Stimulated activated effector memory CD8-positive, alpha-beta T cell treated with anti-CD3 and anti-CD28 coated beads, Interleukin-12 subunit alpha, Interleukin-12 subunit beta, amount 100 ng/mL, for 72 hours (primary cell): ENCODE data around the gene GDPD5.

Experiments used
- ATAC-seq: fragments of 150-1000 bp; cut with Tn5 transposase; 2 replicates; pipeline ENCODE4 v1.10.0; 2021
- DNase-seq, 2 donors: peaks; one replicate each; pipeline ENCODE4 v3.0.0; 2021 to 2022; ENCODE audit warnings: low spot score in 2 of 2
- H3K27ac Mint-ChIP-seq: one replicate; pipeline ENCODE4 v1.8.0; 2022; ENCODE audit warnings: mild to moderate bottlenecking, mixed read lengths
- H3K36me3 Mint-ChIP-seq: one replicate; pipeline ENCODE4 v1.8.0; 2022; ENCODE audit warnings: mild to moderate bottlenecking, mixed read lengths
- H3K4me1 Mint-ChIP-seq: one replicate; pipeline ENCODE4 v1.8.0; 2022; ENCODE audit warnings: mixed read lengths
- H3K4me3 Mint-ChIP-seq: one replicate; pipeline ENCODE4 v1.8.0; 2022; ENCODE audit warnings: mild to moderate bottlenecking, mixed read lengths
- H3K9me3 Mint-ChIP-seq: one replicate; pipeline ENCODE4 v1.8.0; 2022; ENCODE audit warnings: mixed read lengths

Gene GDPD5

GRCh38 chr11:75525433-75526191, at the start of gene GDPD5:
Gene GDPD5, minus strand, starts transcription at chr11:75525941. Its CDS starts 48,206 bp downstream, at chr11:75477735.
- Mint-ChIP-seq H3K4me1 (peaks cover 36% of the 10 kb centered on the region), H3K9me3 (no peaks in the 10 kb centered on the region), H3K27ac (peak within 1 kb of the TSS; percentile 70), H3K36me3 (no peaks in the 10 kb centered on the region), H3K4me3 (peak within 1 kb of the TSS; percentile 72)
- DNase-seq, result peak; percentile 81 to 89
- ATAC-seq, result peak; percentile 83

GRCh38 chr11:75574698-75575602, 49.2 kb upstream of the GDPD5 start:
- ATAC-seq (peak; percentile 27), DNase-seq (no peak)
- no peak overlapping the region for H3K27ac Mint-ChIP-seq

DNA sequence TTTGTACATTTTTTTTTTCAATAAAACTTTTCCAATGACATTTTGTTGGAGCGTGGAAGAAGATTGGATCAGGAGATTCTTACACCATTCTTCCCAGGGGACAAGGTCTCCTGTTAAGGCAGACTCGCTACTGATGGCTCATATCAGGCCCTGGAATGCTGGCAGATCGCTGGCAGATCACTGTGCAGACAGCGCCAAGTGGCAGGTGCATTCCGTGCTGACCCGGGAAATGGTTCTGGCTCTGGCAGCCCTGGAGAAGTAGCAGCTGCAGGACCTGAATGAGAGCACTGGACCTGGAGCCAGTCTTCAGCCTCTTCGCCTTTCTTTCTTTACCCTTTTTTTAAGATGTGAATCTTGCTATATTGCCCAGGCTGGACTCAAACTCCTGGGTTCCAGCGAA, 47.0 kb upstream of the GDPD5 start:
- Mint-ChIP-seq H3K4me1 (peaks cover 14% of the 10 kb centered on the region), H3K36me3 (peaks cover 20% of the 10 kb centered on the region), H3K27ac (no peak overlapping the region), H3K9me3 (no peaks in the 10 kb centered on the region), H3K4me3 (no peak overlapping the region)
- DNase-seq (no peak), ATAC-seq (no peak)

More at GRCh38 chr11:75574698-75575602, 49.2 kb upstream of the GDPD5 start:
- Mint-ChIP-seq H3K36me3 (peaks cover 12% of the 10 kb centered on the region), H3K4me1 (peaks cover 14% of the 10 kb centered on the region), H3K4me3 (no peak overlapping the region), H3K9me3 (no peaks in the 10 kb centered on the region)

DNA sequence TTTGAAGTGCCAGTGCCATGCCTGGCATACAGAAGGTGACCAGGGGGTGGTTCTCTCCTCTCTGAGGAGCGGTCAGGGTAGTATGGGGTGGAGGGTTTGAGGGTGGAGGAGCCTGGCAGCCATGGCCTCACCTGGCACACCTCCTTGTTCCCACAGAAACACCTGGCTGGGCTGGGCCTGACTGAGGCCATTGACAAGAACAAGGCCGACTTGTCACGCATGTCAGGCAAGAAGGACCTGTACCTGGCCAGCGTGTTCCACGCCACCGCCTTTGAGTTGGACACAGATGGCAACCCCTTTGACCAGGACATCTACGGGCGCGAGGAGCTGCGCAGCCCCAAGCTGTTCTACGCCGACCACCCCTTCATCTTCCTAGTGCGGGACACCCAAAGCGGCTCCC, 45.9 kb upstream of the GDPD5 start:
- Mint-ChIP-seq H3K4me3 (no peak overlapping the region), H3K9me3 (no peaks in the 10 kb centered on the region), H3K36me3 (peaks cover 20% of the 10 kb centered on the region), H3K27ac (no peak overlapping the region), H3K4me1 (peaks cover 11% of the 10 kb centered on the region)
- ATAC-seq (no peak), DNase-seq (no peak)

DNA sequence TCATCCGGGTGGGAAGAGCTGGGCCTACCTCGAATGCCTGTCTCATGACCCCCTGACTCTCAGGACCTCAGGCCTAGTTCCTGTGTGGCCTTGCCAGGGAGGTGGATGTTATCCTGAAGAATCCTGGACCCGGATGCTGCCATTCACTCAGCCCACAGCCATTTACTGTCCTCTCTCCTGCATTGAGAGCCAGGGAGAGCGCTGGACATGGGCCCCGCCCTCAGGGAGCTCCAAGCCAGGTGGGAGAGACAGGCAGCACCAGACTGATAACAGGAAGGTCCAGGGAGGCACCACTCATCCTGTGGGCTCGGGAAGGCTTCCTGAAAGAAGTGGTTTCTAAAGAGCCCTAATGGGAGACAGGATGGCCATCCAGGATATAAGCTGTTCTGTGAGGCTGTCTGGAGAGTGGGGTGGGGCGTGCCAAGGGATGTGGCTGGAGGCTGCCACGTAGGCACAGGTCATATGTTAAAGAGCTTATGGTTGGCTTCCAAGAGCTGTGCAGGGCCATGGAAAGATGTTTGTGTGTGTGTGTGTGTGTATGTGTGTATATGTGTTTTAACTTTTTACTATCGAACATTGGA, 44.9 kb upstream of the GDPD5 start:
- Mint-ChIP-seq H3K9me3 (no peaks in the 10 kb centered on the region), H3K27ac (no peak overlapping the region), H3K4me1 (peaks cover 7% of the 10 kb centered on the region), H3K4me3 (no peak overlapping the region), H3K36me3 (peaks cover 26% of the 10 kb centered on the region)
- DNase-seq, result no peak
- no peak for ATAC-seq

DNA sequence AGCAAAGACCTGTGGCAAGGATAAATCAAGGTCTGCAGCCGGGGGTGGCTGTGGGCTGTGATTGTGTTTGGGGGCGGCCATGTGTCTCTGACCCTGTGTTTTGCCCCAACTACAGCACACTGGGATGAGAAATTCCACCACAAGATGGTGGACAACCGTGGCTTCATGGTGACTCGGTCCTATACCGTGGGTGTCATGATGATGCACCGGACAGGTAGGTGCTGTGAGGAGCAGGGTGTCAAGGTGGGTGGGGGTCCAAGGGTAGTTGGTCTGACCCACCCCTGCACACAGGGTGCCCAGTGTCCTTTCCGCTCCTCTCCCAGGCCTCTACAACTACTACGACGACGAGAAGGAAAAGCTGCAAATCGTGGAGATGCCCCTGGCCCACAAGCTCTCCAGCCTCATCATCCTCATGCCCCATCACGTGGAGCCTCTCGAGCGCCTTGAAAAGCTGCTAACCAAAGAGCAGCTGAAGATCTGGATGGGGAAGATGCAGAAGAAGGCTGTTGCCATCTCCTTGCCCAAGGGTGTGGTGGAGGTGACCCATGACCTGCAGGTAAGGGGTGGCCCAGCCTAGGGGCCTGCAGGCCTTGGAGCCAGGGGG, 43.0 kb upstream of the GDPD5 start:
- H3K27ac Mint-ChIP-seq, result no peak overlapping the region
- no peak overlapping the region for H3K4me3 Mint-ChIP-seq
- peaks cover 23% of the 10 kb centered on the region for H3K4me1 Mint-ChIP-seq
- peaks cover 27% of the 10 kb centered on the region for H3K36me3 Mint-ChIP-seq
- ATAC-seq (no peak), DNase-seq (no peak)
- no peaks in the 10 kb centered on the region for H3K9me3 Mint-ChIP-seq

DNA sequence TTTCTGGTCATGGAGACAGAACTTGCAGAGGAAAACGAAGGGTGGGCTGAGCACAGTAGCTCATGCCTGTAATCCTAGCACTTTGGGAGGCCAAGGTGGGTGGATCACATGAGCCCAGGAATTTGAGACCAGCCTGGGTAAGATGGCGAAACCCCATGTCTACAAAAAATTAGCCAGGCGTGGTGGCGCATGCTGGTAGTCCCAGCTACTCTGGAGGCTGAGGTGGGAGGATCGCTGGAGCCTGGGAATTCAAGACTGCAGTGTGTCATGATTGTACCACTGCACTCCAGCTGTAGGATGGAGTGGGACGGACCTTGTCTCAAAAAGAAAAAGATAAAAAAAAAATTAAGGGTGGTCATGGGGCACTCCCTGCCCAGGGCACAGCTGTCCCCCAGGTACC, 42.2 kb upstream of the GDPD5 start:
- ATAC-seq (no peak), DNase-seq (no peak)
- Mint-ChIP-seq H3K9me3 (no peaks in the 10 kb centered on the region), H3K4me1 (peaks cover 30% of the 10 kb centered on the region), H3K4me3 (no peak overlapping the region), H3K36me3 (peaks cover 27% of the 10 kb centered on the region), H3K27ac (no peak overlapping the region)

DNA sequence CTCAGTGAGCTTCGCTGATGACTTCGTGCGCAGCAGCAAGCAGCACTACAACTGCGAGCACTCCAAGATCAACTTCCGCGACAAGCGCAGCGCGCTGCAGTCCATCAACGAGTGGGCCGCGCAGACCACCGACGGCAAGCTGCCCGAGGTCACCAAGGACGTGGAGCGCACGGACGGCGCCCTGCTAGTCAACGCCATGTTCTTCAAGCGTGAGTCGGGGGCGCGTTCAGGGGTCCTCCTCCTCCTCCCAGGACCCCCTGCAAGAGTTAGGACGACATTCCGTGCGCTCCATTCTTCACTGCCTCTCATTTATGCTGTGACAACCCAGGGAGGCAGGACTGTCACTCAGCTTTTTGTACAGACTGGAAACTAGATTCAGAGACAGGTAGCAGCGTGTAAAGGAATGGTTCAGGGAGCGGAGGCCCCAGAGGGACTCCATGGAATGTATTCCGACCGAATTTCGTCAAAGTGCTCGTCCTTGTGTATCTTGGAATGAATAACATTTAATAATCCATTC, 41.1 kb upstream of the GDPD5 start:
- Mint-ChIP-seq H3K4me1 (peaks cover 41% of the 10 kb centered on the region), H3K27ac (no peak overlapping the region), H3K4me3 (no peak overlapping the region), H3K9me3 (no peaks in the 10 kb centered on the region), H3K36me3 (peaks cover 19% of the 10 kb centered on the region)
- DNase-seq, result no peak
- ATAC-seq, result no peak

- H3K36me3 Mint-ChIP-seq, result peaks cover 21% of the 10 kb centered on the region
- peaks cover 46% of the 10 kb centered on the region for H3K4me1 Mint-ChIP-seq
- H3K9me3 Mint-ChIP-seq, result no peaks in the 10 kb centered on the region
- DNase-seq (no peak), ATAC-seq (no peak)
- H3K4me3 Mint-ChIP-seq, result no peak overlapping the region
- peak overlapping the region; percentile 29 for H3K27ac Mint-ChIP-seq
Measured at GRCh38 chr11:75565916-75566762, 40.4 kb upstream of the GDPD5 start.

DNA sequence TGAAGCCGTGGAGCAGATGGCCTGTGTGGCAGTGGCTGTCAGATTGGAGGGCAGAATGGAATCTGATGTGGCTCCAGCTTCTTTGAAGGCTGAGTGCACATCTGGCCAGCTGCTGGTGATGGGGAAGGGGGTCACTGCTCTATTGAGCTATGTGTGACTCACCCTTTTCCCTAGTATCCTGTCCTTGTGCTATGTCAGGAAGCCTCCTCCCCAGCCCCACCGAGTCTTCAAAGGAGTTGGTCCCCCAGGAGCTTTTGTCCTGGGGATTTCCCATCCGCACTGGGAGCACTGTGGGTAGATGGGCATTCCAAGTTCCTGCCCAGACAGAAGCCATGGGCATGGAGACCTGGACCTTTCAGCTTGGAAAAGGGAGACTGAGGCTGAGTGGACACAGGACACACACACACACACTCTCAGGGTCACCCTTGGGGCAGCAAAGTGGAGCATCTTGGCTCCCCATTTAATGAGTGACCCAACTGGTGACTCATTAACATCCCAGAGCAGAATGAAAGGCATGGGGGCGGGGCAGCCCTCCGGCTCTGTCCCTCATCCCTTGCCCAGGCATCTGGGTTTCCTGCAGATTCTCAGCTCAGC, 39.6 kb upstream of the GDPD5 start:
- Mint-ChIP-seq H3K9me3 (no peaks in the 10 kb centered on the region), H3K4me3 (no peak overlapping the region), H3K36me3 (peaks cover 21% of the 10 kb centered on the region), H3K27ac (peak overlapping the region; percentile 46), H3K4me1 (peaks cover 46% of the 10 kb centered on the region)
- ATAC-seq, result no peak
- DNase-seq, result no peak

DNA sequence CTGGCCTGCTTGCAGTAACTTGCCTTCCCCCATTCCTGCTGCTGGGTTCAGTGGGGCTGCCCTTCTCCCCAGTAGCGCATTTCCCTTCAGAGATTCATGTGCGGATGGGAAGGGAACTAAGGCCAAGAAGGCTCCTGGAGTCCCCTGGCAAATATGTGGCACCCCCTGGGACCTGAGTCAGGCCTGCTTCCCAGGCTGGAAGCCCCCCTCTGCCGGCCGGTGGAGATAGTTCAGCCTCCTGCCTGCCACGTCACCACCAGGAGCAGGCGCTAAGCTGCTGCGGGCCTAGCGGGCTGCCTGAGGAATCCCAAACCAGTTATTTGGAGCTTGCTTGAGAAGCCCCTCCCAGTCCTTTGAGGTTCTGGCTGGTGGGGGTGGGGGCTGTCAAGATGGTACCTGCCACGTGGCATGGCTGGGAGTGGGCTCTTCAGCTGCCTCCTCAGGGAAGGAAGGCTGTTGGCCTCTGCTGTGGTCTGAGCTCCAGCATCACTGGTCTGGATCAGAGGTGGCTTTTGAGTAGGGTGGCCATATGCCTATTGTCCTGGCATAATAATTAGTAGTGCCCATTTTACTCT, 38.3 kb upstream of the GDPD5 start:
- no peak for ATAC-seq

DNA sequence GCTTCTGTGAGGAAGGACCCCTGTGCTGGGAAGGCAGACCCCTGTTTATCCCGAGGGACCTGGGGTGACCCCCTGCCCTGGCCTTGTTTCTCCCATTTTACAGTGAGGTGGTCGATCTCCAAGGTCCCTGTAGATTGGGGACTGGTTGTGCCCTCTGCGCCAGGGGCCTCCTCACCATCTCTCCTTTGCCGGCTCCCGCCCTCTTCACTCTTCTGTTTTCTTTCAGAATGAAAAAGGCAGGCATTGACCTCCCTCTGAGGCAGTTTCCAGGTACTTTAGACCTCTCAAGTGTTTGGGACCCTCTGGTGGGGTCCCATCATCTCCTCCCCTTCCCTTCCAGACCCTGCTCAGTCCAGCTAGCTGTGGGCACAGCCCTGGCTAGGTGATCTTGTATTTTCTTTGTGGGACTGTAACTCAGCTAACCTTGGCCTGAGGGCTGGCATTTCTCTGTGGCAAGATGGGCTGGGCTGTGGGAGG, 37.8 kb upstream of the GDPD5 start:
- H3K36me3 Mint-ChIP-seq, result peaks cover 15% of the 10 kb centered on the region
- DNase-seq (no peak), ATAC-seq (no peak)
- H3K4me3 Mint-ChIP-seq, result peak overlapping the region; percentile 99
- H3K9me3 Mint-ChIP-seq, result no peaks in the 10 kb centered on the region
- peaks cover 46% of the 10 kb centered on the region for H3K4me1 Mint-ChIP-seq
- H3K27ac Mint-ChIP-seq, result peak overlapping the region; percentile 98

More for the DNA sequence above, 38.3 kb upstream of the GDPD5 start:
- H3K4me3 Mint-ChIP-seq, result peak overlapping the region; percentile 99
- peak overlapping the region; percentile 98 for H3K27ac Mint-ChIP-seq
- H3K9me3 Mint-ChIP-seq, result no peaks in the 10 kb centered on the region
- H3K36me3 Mint-ChIP-seq, result peaks cover 20% of the 10 kb centered on the region
- H3K4me1 Mint-ChIP-seq, result peaks cover 46% of the 10 kb centered on the region
- no peak for DNase-seq

- peak overlapping the region; percentile 98 for H3K27ac Mint-ChIP-seq
- H3K36me3 Mint-ChIP-seq, result peaks cover 14% of the 10 kb centered on the region
- H3K4me3 Mint-ChIP-seq, result peak overlapping the region; percentile 99
- peaks cover 46% of the 10 kb centered on the region for H3K4me1 Mint-ChIP-seq
- no peaks in the 10 kb centered on the region for H3K9me3 Mint-ChIP-seq
- no peak for ATAC-seq
- DNase-seq, result no peak
Measured at GRCh38 chr11:75562836-75563484, 37.2 kb upstream of the GDPD5 start.
